Osteocyte (in vitro differentiated cells): Measurements from ENCODE around the gene HIVEP3. TPM values are rescaled to one million over a fixed set of nuclear protein-coding genes. Genes with fewer than 3 reads are reported as not detected.

Experiments used
- DNase-seq: peaks from one replicate; pipeline ENCODE4 v3.0.0; 2021; ENCODE audit warnings: mixed read lengths; ENCODE audit not compliant: unreplicated experiment; ENCODE audit errors: extremely low spot score
- H3K27ac Mint-ChIP-seq: one replicate; pipeline ENCODE4 v1.8.0; 2021; ENCODE audit warnings: mild to moderate bottlenecking, mixed read lengths; ENCODE audit not compliant: unreplicated experiment
- H3K27me3 Mint-ChIP-seq: one replicate; pipeline ENCODE4 v1.8.0; 2021; ENCODE audit warnings: mixed read lengths; ENCODE audit not compliant: unreplicated experiment
- H3K36me3 Mint-ChIP-seq: one replicate; pipeline ENCODE4 v1.8.0; 2021; ENCODE audit warnings: mixed read lengths; ENCODE audit not compliant: unreplicated experiment
- H3K4me1 Mint-ChIP-seq: one replicate; pipeline ENCODE4 v1.8.0; 2021; ENCODE audit warnings: mixed read lengths; ENCODE audit not compliant: unreplicated experiment
- H3K4me3 Mint-ChIP-seq: one replicate; pipeline ENCODE4 v1.8.0; 2021; ENCODE audit warnings: mild to moderate bottlenecking, moderate library complexity, mixed read lengths; ENCODE audit not compliant: unreplicated experiment
- H3K9me3 Mint-ChIP-seq: one replicate; pipeline ENCODE4 v1.8.0; 2021; ENCODE audit warnings: mixed read lengths; ENCODE audit not compliant: unreplicated experiment
- CTCF ChIP-seq: fragments of 200-600 bp; sonication (generic); IDR thresholded peaks from 2 replicates; pipeline ENCODE4 v1.5.0; 2021; ENCODE audit warnings: antibody characterized with exemption, mild to moderate bottlenecking, moderate library complexity
- total RNA-seq: library from RNA; stranded (reverse); gene quantifications from 2 replicates; pipeline ENCODE4 v1.2.1, GENCODE V29; 2021

The HIVEP3 gene
- total RNA-seq, 1 donor from 2014 or later, result 0.97 TPM

GRCh38 chr1:41486053-41486370 is 432.7 kb downstream of the HIVEP3 start:
- Mint-ChIP-seq H3K4me1 (peaks cover 50% of the 10 kb centered on the region), H3K4me3 (no peak overlapping the region), H3K27me3 (no peaks in the 10 kb centered on the region), H3K36me3 (no peaks in the 10 kb centered on the region), H3K9me3 (peaks cover 3% of the 10 kb centered on the region), H3K27ac (peak overlapping the region; percentile 84)
- no peak for DNase-seq
- TF ChIP-seq CTCF, result no peak

- Mint-ChIP-seq H3K27ac (peak overlapping the region; percentile 84), H3K9me3 (peaks cover 3% of the 10 kb centered on the region), H3K27me3 (no peaks in the 10 kb centered on the region), H3K36me3 (no peaks in the 10 kb centered on the region), H3K4me1 (peaks cover 50% of the 10 kb centered on the region), H3K4me3 (no peak overlapping the region)
- no peak for DNase-seq
- no peak for TF ChIP-seq CTCF
These were observed 433.1 kb downstream of the HIVEP3 start for GRCh38 chr1:41485605-41486004.

- Mint-ChIP-seq H3K36me3 (no peaks in the 10 kb centered on the region), H3K9me3 (no peaks in the 10 kb centered on the region), H3K4me3 (no peak within 1 kb of the TSS), H3K27me3 (no peaks in the 10 kb centered on the region), H3K4me1 (peaks cover 51% of the 10 kb centered on the region), H3K27ac (no peak within 1 kb of the TSS)
- DNase-seq, result no peak
- TF ChIP-seq CTCF, result peak; percentile 34
These were observed 434.1 kb downstream of the HIVEP3 start, which contains the start of gene EDN2 for GRCh38 chr1:41484402-41485241. Gene EDN2, minus strand, starts transcription at chr1:41484683. Its CDS starts 82 bp downstream, at chr1:41484601.

GRCh38 chr1:41483960-41484401 is 434.7 kb downstream of the HIVEP3 start:
- Mint-ChIP-seq H3K27me3 (no peaks in the 10 kb centered on the region), H3K27ac (no peak overlapping the region), H3K9me3 (no peaks in the 10 kb centered on the region), H3K4me3 (no peak overlapping the region), H3K36me3 (no peaks in the 10 kb centered on the region), H3K4me1 (peaks cover 56% of the 10 kb centered on the region)
- no peak for DNase-seq
- TF ChIP-seq CTCF, result no peak

GRCh38 chr1:41483001-41483850 is 435.5 kb downstream of the HIVEP3 start:
- no peak for DNase-seq
- no peak overlapping the region for H3K4me3 Mint-ChIP-seq
- H3K4me1 Mint-ChIP-seq, result peaks cover 63% of the 10 kb centered on the region

More at GRCh38 chr1:41483001-41483850, 435.5 kb downstream of the HIVEP3 start:
- Mint-ChIP-seq H3K9me3 (no peaks in the 10 kb centered on the region), H3K27ac (peak overlapping the region; percentile 50), H3K27me3 (no peaks in the 10 kb centered on the region), H3K36me3 (no peaks in the 10 kb centered on the region)
- TF ChIP-seq CTCF, result no peak
